HEK293 (cell line): ENCODE results near the gene RCOR3.

Experiments
- CTCF ChIA-PET: fragments of 350-600 bp; formaldehyde crosslinking; extraction: SDS; loops from one replicate; lab custom pipeline; 2021; ENCODE audit warnings: antibody characterized with exemption; lab: Yijun Ruan, JAX
- POLR2A ChIA-PET: fragments of 300-600 bp; formaldehyde crosslinking; extraction: SDS; loops from one replicate; lab custom pipeline; 2020; ENCODE audit warnings: antibody characterized with exemption, inconsistent platforms; lab: Yijun Ruan, JAX
- H3K27ac ChIP-seq: fragments of 200-500 bp; sonication (Bioruptor generic); 2 replicates; pipeline ENCODE4 v1.5.1; 2014; ENCODE audit warnings: low read depth, low read length, control low read depth, inconsistent platforms; ENCODE audit errors: extremely low read depth
- H3K36me3 ChIP-seq, 2 experiments: fragments of 200-500 bp in 1 of 2; sonication (Bioruptor generic) in 1 of 2; 1 replicate in 1 of 2; 2 replicates in 1 of 2; pipeline ENCODE4 v1.5.1; 2014 to 2017; ENCODE audit warnings: inconsistent platforms in 2 of 2, low read length in 2 of 2; ENCODE audit not compliant: control insufficient read depth in 2 of 2, insufficient read depth in 1 of 2
- H3K4me1 ChIP-seq: fragments of 200-500 bp; sonication (Bioruptor generic); 2 replicates; pipeline ENCODE4 v1.5.1; 2014; ENCODE audit warnings: mild to moderate bottlenecking, low read length, inconsistent platforms; ENCODE audit not compliant: control insufficient read depth, insufficient read depth
- H3K4me3 ChIP-seq: 2 replicates; pipeline ENCODE4 v1.5.1; 2011; ENCODE audit warnings: low read depth, mild to moderate bottlenecking, control low read depth, low read length, moderate library complexity
- H3K9me3 ChIP-seq: fragments of 200-500 bp; sonication (Bioruptor generic); 2 replicates; pipeline ENCODE4 v1.5.1; 2014; ENCODE audit warnings: low read depth, low read length, inconsistent platforms; ENCODE audit not compliant: control insufficient read depth, insufficient read depth
- GLI4 ChIP-seq: fragments of 450-650 bp; formaldehyde crosslinking; IDR thresholded peaks from 2 replicates; pipeline ENCODE4 v1.5.1; 2016; ENCODE audit warnings: missing biosample characterization, missing genetic modification characterization
- GLIS2 ChIP-seq: fragments of 450-650 bp; formaldehyde crosslinking; IDR thresholded peaks from 2 replicates; pipeline ENCODE4 v1.5.1; 2016; ENCODE audit warnings: missing biosample characterization, missing genetic modification characterization
- REST ChIP-seq: fragments of 450-650 bp; formaldehyde crosslinking; IDR thresholded peaks from 2 replicates; pipeline ENCODE4 v1.5.1; 2016; ENCODE audit warnings: missing biosample characterization, missing genetic modification characterization
- WT1 ChIP-seq: fragments of 450-650 bp; formaldehyde crosslinking; IDR thresholded peaks from 2 replicates; pipeline ENCODE4 v1.5.1; 2016; ENCODE audit warnings: missing biosample characterization, missing genetic modification characterization
- ZBTB21 ChIP-seq: fragments of 450-650 bp; formaldehyde crosslinking; IDR thresholded peaks from 2 replicates; pipeline ENCODE4 v1.5.1; 2017; ENCODE audit warnings: missing biosample characterization, missing genetic modification characterization
- ZNF155 ChIP-seq: fragments of 450-650 bp; formaldehyde crosslinking; IDR thresholded peaks from 2 replicates; pipeline ENCODE4 v1.5.1; 2016; ENCODE audit warnings: missing biosample characterization, missing genetic modification characterization
- ZNF24 ChIP-seq: fragments of 450-650 bp; formaldehyde crosslinking; IDR thresholded peaks from 2 replicates; pipeline ENCODE4 v1.5.1; 2016; ENCODE audit warnings: missing biosample characterization, missing genetic modification characterization
- ZNF248 ChIP-seq: fragments of 450-650 bp; formaldehyde crosslinking; IDR thresholded peaks from 2 replicates; pipeline ENCODE4 v1.5.1; 2017; ENCODE audit warnings: missing biosample characterization, missing genetic modification characterization
- ZNF302 ChIP-seq: fragments of 450-650 bp; formaldehyde crosslinking; IDR thresholded peaks from 2 replicates; pipeline ENCODE4 v1.5.1; 2016; ENCODE audit warnings: missing biosample characterization, missing genetic modification characterization, low read depth
- ZNF701 ChIP-seq: fragments of 450-650 bp; formaldehyde crosslinking; IDR thresholded peaks from 2 replicates; pipeline ENCODE4 v1.5.1; 2016; ENCODE audit warnings: missing biosample characterization, missing genetic modification characterization
- ZNF768 ChIP-seq: fragments of 450-650 bp; formaldehyde crosslinking; IDR thresholded peaks from 2 replicates; pipeline ENCODE4 v1.5.1; 2018; ENCODE audit warnings: missing biosample characterization, mild to moderate bottlenecking, missing genetic modification characterization
- ZSCAN30 ChIP-seq: fragments of 450-650 bp; IDR thresholded peaks from 2 replicates; pipeline ENCODE4 v1.5.1; 2018; ENCODE audit warnings: missing biosample characterization, mild to moderate bottlenecking, missing genetic modification characterization, moderate library complexity
- ZXDB ChIP-seq: fragments of 450-650 bp; formaldehyde crosslinking; IDR thresholded peaks from 2 replicates; pipeline ENCODE4 v1.5.1; 2016; ENCODE audit warnings: missing biosample characterization, missing genetic modification characterization
- TF ChIP-seq, protein P1 (sequence below): fragments of 450-650 bp; formaldehyde crosslinking; IDR thresholded peaks from 2 replicates; pipeline ENCODE4 v1.5.1; 2017; ENCODE audit warnings: missing biosample characterization, missing genetic modification characterization
- TF ChIP-seq, protein P2 (sequence below): fragments of 450-650 bp; formaldehyde crosslinking; conservative IDR thresholded peaks from 2 replicates; pipeline ENCODE4 v1.5.1; 2016; ENCODE audit warnings: low read depth, missing biosample characterization, missing genetic modification characterization
- TF ChIP-seq, protein P3 (sequence below): fragments of 450-650 bp; formaldehyde crosslinking; IDR thresholded peaks from 2 replicates; pipeline ENCODE4 v1.5.1; 2016; ENCODE audit warnings: missing biosample characterization, missing genetic modification characterization
- TF ChIP-seq, protein P4 (sequence below): fragments of 450-650 bp; formaldehyde crosslinking; IDR thresholded peaks from 2 replicates; pipeline ENCODE4 v1.5.1; 2017; ENCODE audit warnings: missing biosample characterization, missing genetic modification characterization
- TF ChIP-seq, protein P5 (sequence below): fragments of 450-650 bp; formaldehyde crosslinking; IDR thresholded peaks from 2 replicates; pipeline ENCODE4 v1.5.1; 2016; ENCODE audit warnings: missing biosample characterization, missing genetic modification characterization
- TF ChIP-seq, protein P6 (sequence below): fragments of 450-650 bp; formaldehyde crosslinking; IDR thresholded peaks from 2 replicates; pipeline ENCODE4 v1.5.1; 2016; ENCODE audit warnings: missing biosample characterization, missing genetic modification characterization

Gene RCOR3

GRCh38 chr1:211344152-211344618, 85.0 kb downstream of the RCOR3 start:
- TF ChIP-seq GLI4 (tag by site-specific recombination) = no peak
- no peak for TF ChIP-seq ZNF768
- TF ChIP-seq, protein P1, sequence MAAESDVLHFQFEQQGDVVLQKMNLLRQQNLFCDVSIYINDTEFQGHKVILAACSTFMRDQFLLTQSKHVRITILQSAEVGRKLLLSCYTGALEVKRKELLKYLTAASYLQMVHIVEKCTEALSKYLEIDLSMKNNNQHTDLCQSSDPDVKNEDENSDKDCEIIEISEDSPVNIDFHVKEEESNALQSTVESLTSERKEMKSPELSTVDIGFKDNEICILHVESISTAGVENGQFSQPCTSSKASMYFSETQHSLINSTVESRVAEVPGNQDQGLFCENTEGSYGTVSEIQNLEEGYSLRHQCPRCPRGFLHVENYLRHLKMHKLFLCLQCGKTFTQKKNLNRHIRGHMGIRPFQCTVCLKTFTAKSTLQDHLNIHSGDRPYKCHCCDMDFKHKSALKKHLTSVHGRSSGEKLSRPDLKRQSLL = no peak
- TF ChIP-seq, protein P2, sequence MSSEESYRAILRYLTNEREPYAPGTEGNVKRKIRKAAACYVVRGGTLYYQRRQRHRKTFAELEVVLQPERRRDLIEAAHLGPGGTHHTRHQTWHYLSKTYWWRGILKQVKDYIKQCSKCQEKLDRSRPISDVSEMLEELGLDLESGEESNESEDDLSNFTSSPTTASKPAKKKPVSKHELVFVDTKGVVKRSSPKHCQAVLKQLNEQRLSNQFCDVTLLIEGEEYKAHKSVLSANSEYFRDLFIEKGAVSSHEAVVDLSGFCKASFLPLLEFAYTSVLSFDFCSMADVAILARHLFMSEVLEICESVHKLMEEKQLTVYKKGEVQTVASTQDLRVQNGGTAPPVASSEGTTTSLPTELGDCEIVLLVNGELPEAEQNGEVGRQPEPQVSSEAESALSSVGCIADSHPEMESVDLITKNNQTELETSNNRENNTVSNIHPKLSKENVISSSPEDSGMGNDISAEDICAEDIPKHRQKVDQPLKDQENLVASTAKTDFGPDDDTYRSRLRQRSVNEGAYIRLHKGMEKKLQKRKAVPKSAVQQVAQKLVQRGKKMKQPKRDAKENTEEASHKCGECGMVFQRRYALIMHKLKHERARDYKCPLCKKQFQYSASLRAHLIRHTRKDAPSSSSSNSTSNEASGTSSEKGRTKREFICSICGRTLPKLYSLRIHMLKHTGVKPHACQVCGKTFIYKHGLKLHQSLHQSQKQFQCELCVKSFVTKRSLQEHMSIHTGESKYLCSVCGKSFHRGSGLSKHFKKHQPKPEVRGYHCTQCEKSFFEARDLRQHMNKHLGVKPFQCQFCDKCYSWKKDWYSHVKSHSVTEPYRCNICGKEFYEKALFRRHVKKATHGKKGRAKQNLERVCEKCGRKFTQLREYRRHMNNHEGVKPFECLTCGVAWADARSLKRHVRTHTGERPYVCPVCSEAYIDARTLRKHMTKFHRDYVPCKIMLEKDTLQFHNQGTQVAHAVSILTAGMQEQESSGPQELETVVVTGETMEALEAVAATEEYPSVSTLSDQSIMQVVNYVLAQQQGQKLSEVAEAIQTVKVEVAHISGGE = no peak
- no peak for TF ChIP-seq GLIS2 (tag by site-specific recombination)
- TF ChIP-seq ZNF701 (tag by site-specific recombination) = no peak
- TF ChIP-seq REST = no peak
- no peak for TF ChIP-seq ZNF24 (tag by site-specific recombination)
- no peak for TF ChIP-seq ZBTB21 (tag by site-specific recombination)
- TF ChIP-seq, protein P3, sequence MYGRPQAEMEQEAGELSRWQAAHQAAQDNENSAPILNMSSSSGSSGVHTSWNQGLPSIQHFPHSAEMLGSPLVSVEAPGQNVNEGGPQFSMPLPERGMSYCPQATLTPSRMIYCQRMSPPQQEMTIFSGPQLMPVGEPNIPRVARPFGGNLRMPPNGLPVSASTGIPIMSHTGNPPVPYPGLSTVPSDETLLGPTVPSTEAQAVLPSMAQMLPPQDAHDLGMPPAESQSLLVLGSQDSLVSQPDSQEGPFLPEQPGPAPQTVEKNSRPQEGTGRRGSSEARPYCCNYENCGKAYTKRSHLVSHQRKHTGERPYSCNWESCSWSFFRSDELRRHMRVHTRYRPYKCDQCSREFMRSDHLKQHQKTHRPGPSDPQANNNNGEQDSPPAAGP (tag by site-specific recombination) = no peak
- no peak for TF ChIP-seq ZNF248 (tag by site-specific recombination)
- TF ChIP-seq, all 188 proteins: peak for 0
- H3K36me3 ChIP-seq = no peaks in the 10 kb centered on the region
- no peaks in the 10 kb centered on the region for H3K4me1 ChIP-seq
- H3K4me3 ChIP-seq = no peak overlapping the region
- H3K27ac ChIP-seq = no peak overlapping the region
- ChIA-PET POLR2A (interaction anchor here (0.5 kb wide), 1 partner anchor 74 kb away, joined by 3 read pairs; no protein-coding TSS in a partner anchor), CTCF (interaction anchor here (0.6 to 1.2 kb wide), 2 partner anchors 126 to 445 kb away, joined by 4 read pairs; no protein-coding TSS in a partner anchor)
- H3K9me3 ChIP-seq = no peaks in the 10 kb centered on the region

DNA sequence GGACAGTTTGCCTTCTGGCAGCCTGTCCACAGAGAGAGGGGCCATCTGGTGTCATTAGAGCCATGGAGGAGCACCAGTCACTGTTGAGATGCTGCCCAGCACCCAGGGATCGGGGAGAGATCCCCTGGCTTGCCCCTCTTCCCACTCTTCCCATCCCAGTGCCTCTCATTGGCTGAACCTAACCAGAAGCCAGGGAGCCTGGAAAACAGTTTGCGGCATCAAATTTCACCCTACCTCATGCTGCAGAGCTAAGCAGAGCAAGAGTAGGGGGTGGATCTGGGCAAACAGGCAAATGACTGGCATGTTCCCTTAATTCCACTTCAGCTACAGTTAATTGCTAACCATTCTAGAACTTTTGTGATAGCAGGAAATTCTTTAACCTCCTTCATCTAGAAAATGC, 86.6 kb downstream of the RCOR3 start:
- POLR2A ChIA-PET = no interaction called here
- Histone ChIP-seq H3K9me3 (no peaks in the 10 kb centered on the region), H3K4me1 (no peaks in the 10 kb centered on the region), H3K4me3 (no peak overlapping the region), H3K27ac (no peak overlapping the region), H3K36me3 (no peaks in the 10 kb centered on the region)
- CTCF ChIA-PET = interaction anchor here (0.9 to 2.8 kb wide), 2 partner anchors 131 to 169 kb away, joined by 3 to 9 read pairs; no protein-coding TSS in a partner anchor
- no peak for TF ChIP-seq ZNF302
- TF ChIP-seq ZNF155 (tag by site-specific recombination) = no peak
- TF ChIP-seq, protein P4, sequence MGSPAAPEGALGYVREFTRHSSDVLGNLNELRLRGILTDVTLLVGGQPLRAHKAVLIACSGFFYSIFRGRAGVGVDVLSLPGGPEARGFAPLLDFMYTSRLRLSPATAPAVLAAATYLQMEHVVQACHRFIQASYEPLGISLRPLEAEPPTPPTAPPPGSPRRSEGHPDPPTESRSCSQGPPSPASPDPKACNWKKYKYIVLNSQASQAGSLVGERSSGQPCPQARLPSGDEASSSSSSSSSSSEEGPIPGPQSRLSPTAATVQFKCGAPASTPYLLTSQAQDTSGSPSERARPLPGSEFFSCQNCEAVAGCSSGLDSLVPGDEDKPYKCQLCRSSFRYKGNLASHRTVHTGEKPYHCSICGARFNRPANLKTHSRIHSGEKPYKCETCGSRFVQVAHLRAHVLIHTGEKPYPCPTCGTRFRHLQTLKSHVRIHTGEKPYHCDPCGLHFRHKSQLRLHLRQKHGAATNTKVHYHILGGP (tag by site-specific recombination) = no peak
- TF ChIP-seq, protein P5, sequence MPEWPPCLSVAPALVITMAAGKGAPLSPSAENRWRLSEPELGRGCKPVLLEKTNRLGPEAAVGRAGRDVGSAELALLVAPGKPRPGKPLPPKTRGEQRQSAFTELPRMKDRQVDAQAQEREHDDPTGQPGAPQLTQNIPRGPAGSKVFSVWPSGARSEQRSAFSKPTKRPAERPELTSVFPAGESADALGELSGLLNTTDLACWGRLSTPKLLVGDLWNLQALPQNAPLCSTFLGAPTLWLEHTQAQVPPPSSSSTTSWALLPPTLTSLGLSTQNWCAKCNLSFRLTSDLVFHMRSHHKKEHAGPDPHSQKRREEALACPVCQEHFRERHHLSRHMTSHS = no peak
- TF ChIP-seq ZXDB = 0 out of 2 replicates have a peak, but pooled peaks have one; percentile 32
- TF ChIP-seq, protein P6, sequence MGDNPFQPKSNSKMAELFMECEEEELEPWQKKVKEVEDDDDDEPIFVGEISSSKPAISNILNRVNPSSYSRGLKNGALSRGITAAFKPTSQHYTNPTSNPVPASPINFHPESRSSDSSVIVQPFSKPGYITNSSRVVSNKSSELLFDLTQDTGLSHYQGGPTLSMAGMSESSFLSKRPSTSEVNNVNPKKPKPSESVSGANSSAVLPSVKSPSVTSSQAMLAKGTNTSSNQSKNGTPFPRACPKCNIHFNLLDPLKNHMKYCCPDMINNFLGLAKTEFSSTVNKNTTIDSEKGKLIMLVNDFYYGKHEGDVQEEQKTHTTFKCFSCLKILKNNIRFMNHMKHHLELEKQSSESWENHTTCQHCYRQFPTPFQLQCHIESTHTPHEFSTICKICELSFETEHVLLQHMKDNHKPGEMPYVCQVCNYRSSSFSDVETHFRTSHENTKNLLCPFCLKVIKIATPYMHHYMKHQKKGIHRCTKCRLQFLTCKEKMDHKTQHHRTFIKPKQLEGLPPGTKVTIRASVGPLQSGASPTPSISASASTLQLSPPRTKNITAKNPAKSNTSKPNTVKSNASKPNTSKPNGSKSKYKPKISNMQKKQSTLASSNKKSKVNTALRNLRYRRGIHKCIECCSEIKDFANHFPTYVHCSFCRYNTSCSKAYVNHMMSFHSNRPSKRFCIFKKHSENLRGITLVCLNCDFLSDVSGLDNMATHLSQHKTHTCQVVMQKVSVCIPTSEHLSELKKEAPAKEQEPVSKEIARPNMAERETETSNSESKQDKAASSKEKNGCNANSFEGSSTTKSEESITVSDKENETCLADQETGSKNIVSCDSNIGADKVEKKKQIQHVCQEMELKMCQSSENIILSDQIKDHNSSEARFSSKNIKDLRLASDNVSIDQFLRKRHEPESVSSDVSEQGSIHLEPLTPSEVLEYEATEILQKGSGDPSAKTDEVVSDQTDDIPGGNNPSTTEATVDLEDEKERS = no peak
- no peak for TF ChIP-seq ZSCAN30 (tag by site-specific recombination)
- TF ChIP-seq WT1 = no peak
